D721Med (cell line): ENCODE measurements around the gene CFAP77.

ENCODE experiments used
- DNase-seq: peaks from one replicate; pipeline ENCODE4 v3.0.0; 2011; ENCODE audit warnings: low spot score; ENCODE audit not compliant: insufficient read length
- FAIRE-seq: peaks from 2 replicates; lab custom pipeline; 2011; peaks lifted over from hg19 to GRCh38; lab: Jason Lieb, UNC
- CTCF ChIP-seq: IDR thresholded peaks from 2 replicates; pipeline ENCODE4 v1.5.1; 2012; ENCODE audit warnings: mild to moderate bottlenecking, control low read depth; ENCODE audit not compliant: insufficient read depth; ENCODE audit errors: missing control alignments

Gene CFAP77

GRCh38 chr9:132594412-132594811 is 184.4 kb downstream of the CFAP77 start:
- FAIRE-seq (no peak), DNase-seq (no peak)
- TF ChIP-seq CTCF: no peak

- no peak for TF ChIP-seq CTCF
- FAIRE-seq (peak; percentile 90), DNase-seq (peak; percentile 79)
Observed at GRCh38 chr9:132595319-132595718, 185.3 kb downstream of the CFAP77 start.

DNA sequence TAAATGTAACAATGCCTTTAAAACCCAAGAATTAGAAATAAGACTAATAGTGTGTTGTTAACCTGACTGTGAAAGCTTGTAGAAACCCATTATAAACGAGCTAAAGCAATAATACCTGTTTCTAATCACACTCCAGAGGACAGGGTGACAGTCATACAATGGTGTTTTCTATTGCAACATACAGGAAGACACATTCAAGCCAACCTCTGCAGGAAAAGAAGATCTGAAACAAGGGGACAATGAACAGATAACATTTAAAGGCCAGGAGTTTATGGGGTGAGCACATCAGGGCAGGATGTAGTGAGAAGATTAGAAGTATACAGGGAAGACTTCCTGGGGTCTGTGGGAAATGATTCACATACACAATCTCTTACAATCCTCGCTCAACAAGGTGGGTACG is 186.2 kb downstream of the CFAP77 start:
- no peak for DNase-seq

GRCh38 chr9:132597073-132597775 is 187.2 kb downstream of the CFAP77 start:
- no peak for DNase-seq
- TF ChIP-seq CTCF: no peak
- FAIRE-seq: no peak

More for the DNA sequence above, 186.2 kb downstream of the CFAP77 start:
- FAIRE-seq: no peak
- no peak for TF ChIP-seq CTCF

DNA sequence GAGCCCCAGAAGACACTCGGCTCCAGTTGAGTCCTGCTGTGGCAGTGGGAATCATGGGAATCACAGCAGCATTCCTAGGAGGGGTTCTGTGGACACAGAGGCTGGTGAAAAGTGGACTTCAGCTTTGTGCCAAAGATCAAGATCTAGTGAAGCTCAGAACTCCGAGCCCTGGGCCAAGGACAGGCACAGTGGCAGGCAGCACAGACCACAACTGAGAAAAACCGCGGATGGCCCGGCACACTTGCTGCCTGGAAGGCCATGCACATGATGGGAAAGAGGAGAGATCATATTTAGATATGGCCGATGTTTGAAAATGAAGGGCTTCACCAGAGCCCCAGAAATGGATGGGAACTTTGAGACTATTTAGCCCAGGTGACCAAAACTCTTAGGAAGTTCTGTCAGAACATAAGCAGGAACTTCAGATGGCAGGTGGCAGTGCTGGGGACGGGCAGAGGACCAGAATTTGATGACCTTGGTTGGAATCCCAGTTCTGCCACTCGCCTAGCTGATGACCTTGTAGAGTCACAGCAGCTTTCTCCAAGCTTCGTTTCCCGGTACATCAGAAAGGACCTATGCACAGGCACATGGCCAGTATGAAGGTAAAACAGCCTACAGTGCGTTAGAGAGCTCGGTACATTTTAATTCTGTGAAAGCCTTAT is 190.4 kb downstream of the CFAP77 start:
- no peak for DNase-seq
- FAIRE-seq: no peak
- TF ChIP-seq CTCF: no peak

- no peak for DNase-seq
- FAIRE-seq: no peak
- no peak for TF ChIP-seq CTCF
Observed at GRCh38 chr9:132602207-132602606, 192.2 kb downstream of the CFAP77 start.

DNA sequence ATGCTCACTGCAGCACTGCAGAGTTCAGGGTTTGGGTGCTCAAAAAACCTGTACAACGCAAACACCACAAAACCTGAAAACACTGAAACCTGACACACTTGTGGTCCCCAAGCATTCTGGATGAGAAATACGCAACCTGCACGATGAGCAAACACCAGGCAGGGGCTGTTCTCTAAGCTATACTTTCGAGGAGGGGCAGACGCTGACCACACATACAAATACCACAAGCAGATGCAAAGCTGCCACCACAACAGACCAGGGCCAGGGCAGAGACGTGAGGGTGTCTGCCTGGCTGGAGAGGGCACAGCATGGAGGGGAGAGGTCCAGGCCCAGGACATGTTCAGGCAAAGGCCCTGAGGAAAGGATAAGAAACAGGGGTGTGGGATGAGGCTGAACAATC is 195.4 kb downstream of the CFAP77 start:
- no peak for TF ChIP-seq CTCF
- FAIRE-seq (no peak), DNase-seq (no peak)
